ENCODE measurements around the gene PAK1. TPM values are rescaled to one million over a fixed set of nuclear protein-coding genes. Genes with fewer than 3 reads are reported as not detected.

PAK1 gene
- total RNA-seq, 1 experiment from 2014 or later, result 26.1 TPM

- Histone ChIP-seq H4K20me1 (ENCODE audit: low read length) (no peaks in the 10 kb centered on the region), H3K4me2 (ENCODE audit: low read length) (peak overlapping the region; percentile 87), H3K9me3 (ENCODE audit: low read length) (no peaks in the 10 kb centered on the region), H3K79me2 (ENCODE audit: low read length) (no peaks in the 10 kb centered on the region), H3K9me2 (replicated peaks; ENCODE audit: low read length) (no peaks in the 10 kb centered on the region), H3K36me3 (ENCODE audit: low read depth, low read length) (no peaks in the 10 kb centered on the region), H2AFZ (ENCODE audit: low read length) (peak overlapping the region; percentile 13; the same call in 1 of the 2 replicates), H3K9ac (ENCODE audit: low read length) (no peak overlapping the region), H3K4me1 (ENCODE audit: insufficient read depth, low read length) (peaks cover 20% of the 10 kb centered on the region), H3F3A (ENCODE audit: low read length, unreplicated experiment) (no peaks in the 10 kb centered on the region), H3K4me3 (ENCODE audit: low read length) (peak overlapping the region; percentile 69; the same call in 1 of the 2 replicates), H3K27ac (ENCODE audit: low read length) (no peak overlapping the region), H3K27me3 (ENCODE audit: low read length) (peaks cover 16% of the 10 kb centered on the region)
- no peak for TF ChIP-seq EZH2phosphoT487 (IDR thresholded peaks at IDR 0.05; ENCODE audit: borderline replicate concordance, low read length)
- TF ChIP-seq, protein P1, sequence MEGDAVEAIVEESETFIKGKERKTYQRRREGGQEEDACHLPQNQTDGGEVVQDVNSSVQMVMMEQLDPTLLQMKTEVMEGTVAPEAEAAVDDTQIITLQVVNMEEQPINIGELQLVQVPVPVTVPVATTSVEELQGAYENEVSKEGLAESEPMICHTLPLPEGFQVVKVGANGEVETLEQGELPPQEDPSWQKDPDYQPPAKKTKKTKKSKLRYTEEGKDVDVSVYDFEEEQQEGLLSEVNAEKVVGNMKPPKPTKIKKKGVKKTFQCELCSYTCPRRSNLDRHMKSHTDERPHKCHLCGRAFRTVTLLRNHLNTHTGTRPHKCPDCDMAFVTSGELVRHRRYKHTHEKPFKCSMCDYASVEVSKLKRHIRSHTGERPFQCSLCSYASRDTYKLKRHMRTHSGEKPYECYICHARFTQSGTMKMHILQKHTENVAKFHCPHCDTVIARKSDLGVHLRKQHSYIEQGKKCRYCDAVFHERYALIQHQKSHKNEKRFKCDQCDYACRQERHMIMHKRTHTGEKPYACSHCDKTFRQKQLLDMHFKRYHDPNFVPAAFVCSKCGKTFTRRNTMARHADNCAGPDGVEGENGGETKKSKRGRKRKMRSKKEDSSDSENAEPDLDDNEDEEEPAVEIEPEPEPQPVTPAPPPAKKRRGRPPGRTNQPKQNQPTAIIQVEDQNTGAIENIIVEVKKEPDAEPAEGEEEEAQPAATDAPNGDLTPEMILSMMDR (conservative IDR thresholded peaks at IDR 0.05; ENCODE audit: low read depth, low read length), result no peak
- TF ChIP-seq EZH2 (IDR thresholded peaks at IDR 0.05; ENCODE audit: low read length, unreplicated experiment), result no peak
- intact Hi-C loops (cut with micrococcal nuclease), result loop anchor here (5.0 kb wide), 3 partner anchors 62 to 282 kb away; no protein-coding TSS in a partner anchor
- POLR2A ChIA-PET (ENCODE audit: unreplicated experiment), result no interaction called here
- CTCF ChIA-PET, result no interaction called here
- no TSS peak for BruUV-seq (replicated peaks)
- DNase-seq, result no peak
- no peak for ATAC-seq
Measured at GRCh38 chr11:77474684-77475060, 778 bp upstream of the PAK1 start.

DNA sequence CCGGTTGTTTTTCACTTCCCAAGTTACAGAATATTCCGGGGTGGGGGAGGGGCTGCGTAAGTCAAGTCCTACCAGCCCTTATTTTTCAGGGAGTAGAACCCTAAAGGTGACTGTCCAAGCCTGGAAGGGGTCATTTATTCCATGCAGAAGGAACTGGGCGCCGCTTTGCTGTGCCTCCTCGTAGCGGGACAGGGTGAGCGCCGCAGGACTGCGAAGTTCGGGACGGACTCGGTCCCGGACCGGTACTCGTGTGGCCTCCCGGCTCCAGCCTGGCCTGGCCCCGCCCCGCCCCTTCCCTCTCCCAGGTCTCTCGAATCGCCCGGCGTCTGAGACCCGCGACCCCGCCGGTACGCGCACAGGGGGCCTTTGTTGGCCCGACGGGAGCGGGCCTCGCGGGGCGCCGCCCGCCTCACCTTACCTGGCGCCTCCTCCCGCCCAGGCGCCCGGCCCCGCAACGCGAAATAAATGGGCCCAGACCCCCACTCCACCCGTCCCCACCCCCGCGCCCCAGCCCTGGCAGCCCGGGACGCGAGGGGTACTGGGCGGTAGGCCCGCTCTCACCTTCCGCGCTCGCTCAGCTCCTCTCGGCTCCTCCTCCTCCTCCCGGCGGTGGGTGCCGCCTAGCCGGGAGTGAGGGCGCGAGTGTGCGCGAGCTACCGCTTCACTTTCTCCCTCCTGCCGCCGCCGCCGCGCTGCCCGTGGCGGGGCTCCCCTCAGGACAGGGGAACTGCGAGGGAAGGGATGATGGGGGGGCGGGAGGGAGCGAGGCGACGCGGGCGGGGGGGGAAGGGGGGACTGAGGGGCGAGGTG, 698 bp downstream of the PAK1 start:
- DNase-seq, result peak; percentile 46
- H3K27me3 ChIP-seq (ENCODE audit: low read length), result peaks cover 16% of the 10 kb centered on the region
- H3F3A ChIP-seq (ENCODE audit: low read length, unreplicated experiment), result no peaks in the 10 kb centered on the region
- H3K4me2 ChIP-seq (ENCODE audit: low read length), result peak overlapping the region; percentile 87
- ChIA-PET POLR2A (ENCODE audit: unreplicated experiment) (no interaction called here), CTCF (no interaction called here)
- H2AFZ ChIP-seq (ENCODE audit: low read length), result peak overlapping the region; percentile 89
- peak overlapping the region; percentile 69 for H3K4me3 ChIP-seq (ENCODE audit: low read length)
- H3K27ac ChIP-seq (ENCODE audit: low read length), result no peak overlapping the region
- peak overlapping the region; percentile 27; the same call in 1 of the 2 replicates for H3K9ac ChIP-seq (ENCODE audit: low read length)
- ATAC-seq, result peak; percentile 72
- no peaks in the 10 kb centered on the region for H3K36me3 ChIP-seq (ENCODE audit: low read depth, low read length)
- no peaks in the 10 kb centered on the region for H3K9me3 ChIP-seq (ENCODE audit: low read length)
- H4K20me1 ChIP-seq (ENCODE audit: low read length), result no peaks in the 10 kb centered on the region
- intact Hi-C loops (cut with micrococcal nuclease), result loop anchor here (5.0 kb wide), 3 partner anchors 61 to 281 kb away; no protein-coding TSS in a partner anchor
- TF ChIP-seq EZH2 (IDR thresholded peaks at IDR 0.05; ENCODE audit: low read length, unreplicated experiment), result no peak
- TF ChIP-seq EZH2phosphoT487 (IDR thresholded peaks at IDR 0.05; ENCODE audit: borderline replicate concordance, low read length), result no peak
- TF ChIP-seq, protein P1 (conservative IDR thresholded peaks at IDR 0.05; ENCODE audit: low read depth, low read length), result no peak
- H3K9me2 ChIP-seq (replicated peaks; ENCODE audit: low read length), result no peaks in the 10 kb centered on the region
- BruUV-seq (replicated peaks), result no TSS peak
- no peaks in the 10 kb centered on the region for H3K79me2 ChIP-seq (ENCODE audit: low read length)
- peaks cover 20% of the 10 kb centered on the region for H3K4me1 ChIP-seq (ENCODE audit: insufficient read depth, low read length)
